HEK293T (cell line): ENCODE data around the gene KAT2B.

Experiments used
- FOXA1 ChIP-seq: fragments of 450-650 bp; IDR thresholded peaks from 2 replicates; pipeline ENCODE4 v1.6.1; 2016; ENCODE audit warnings: mild to moderate bottlenecking
- SP1 ChIP-seq: fragments of 450-650 bp; IDR thresholded peaks from 2 replicates; pipeline ENCODE4 v1.6.1; 2017
- SUZ12 ChIP-seq: fragments of 450-650 bp; IDR thresholded peaks from 2 replicates; pipeline ENCODE4 v1.6.1; 2016; ENCODE audit warnings: mild to moderate bottlenecking

- TF ChIP-seq SUZ12 (no peak), FOXA1 (no peak), SP1 (no peak)
Measured at GRCh38 chr3:20071175-20071574, 30.9 kb downstream of the KAT2B start.
